Astrocyte of the cerebellum (primary cell): ENCODE data around the gene SLC2A11.
A peak's percentile ranks its signal among the peaks of the same experiment; 100 is the strongest.

ENCODE experiments used
- DNase-seq: peaks from one replicate; pipeline ENCODE4 v3.0.0-alpha.2; 2011; ENCODE audit warnings: low read depth
- H3K4me3 ChIP-seq: 2 replicates; pipeline ENCODE4 v1.5.1; 2011; ENCODE audit warnings: mild to moderate bottlenecking, low read depth, low read length, moderate library complexity
- CTCF ChIP-seq: IDR thresholded peaks from 2 replicates; pipeline ENCODE4 v1.5.1; 2012; ENCODE audit warnings: low read length, low read depth, moderate library complexity, mild to moderate bottlenecking; ENCODE audit errors: missing control alignments
- in situ Hi-C: cut with HindIII; loops from 2 replicates; pipeline ENCODE4 v1.10.0; 2017; ENCODE audit warnings: low sequenced_read_pairs

The SLC2A11 gene

DNA sequence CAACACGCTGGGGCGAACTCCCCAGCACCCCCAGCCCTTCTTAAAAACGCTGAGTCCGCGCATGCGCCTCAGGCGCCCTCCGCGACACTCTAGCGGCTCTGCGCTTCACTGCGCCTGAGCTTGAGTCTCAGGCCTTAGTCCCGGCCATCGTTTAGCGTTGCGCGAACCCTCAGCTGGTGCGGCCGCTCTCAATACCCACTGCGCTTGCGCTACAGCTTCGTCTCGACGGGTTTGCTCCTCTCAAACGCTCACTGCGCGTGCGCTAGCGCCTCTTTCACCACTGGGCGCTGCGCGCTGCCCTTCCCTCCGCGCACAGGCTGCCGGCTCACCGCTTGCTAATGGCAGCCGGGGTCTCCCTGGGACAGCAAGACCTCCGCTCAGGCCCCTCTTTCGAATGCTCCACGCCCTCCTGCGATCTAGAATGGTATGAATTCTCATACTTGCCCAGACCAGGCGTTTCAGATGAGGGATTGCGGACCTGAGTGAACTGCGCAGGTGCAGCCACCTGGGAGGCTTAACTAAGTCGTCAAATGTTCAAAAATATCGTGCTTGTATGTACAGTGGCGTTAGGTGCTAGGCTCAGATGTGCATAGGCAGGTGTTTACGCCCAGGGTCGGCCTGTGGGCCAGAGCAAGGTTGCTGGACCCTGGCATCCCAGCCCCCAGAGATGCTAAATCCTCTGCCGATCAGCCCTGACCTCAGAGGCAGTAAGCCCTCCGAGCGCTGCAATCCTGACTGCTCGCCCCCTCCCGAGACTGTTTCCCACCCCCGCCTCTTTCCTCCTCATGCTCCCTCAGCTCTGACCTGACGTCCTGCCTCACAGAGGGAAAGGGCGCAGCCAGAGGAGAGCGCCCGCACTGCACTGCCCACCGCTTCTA, at the start of gene SLC2A11:
SLC2A11 (plus strand) TSS at position 270 of the 878 bp plus-strand sequence; CDS start at position 395, 125 bp downstream.
- H3K4me3 ChIP-seq = peak within 1 kb of the TSS; percentile 69
- TF ChIP-seq CTCF = peak; percentile 31
- peak; percentile 91 for DNase-seq
- in situ Hi-C loops = no loop called here

DNA sequence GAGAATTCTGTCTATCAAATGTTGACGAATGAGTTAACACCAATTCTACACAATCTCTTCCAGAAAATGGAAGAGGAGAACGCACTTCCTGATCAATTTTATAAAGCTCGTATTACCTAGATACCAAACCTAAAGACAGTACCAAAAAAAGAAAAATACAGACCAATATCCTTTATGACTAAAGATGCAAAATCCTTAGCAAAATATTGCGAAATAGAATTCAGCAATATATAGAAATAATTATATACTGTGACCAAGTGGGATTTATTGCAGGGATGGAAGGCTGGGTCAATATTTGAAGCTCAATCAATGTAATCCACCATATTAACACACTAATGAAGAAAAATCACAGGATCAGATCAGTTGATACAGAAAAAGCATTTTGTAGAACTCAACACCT, 45.3 kb upstream of the SLC2A11 start:
- in situ Hi-C loops = no loop called here

DNA sequence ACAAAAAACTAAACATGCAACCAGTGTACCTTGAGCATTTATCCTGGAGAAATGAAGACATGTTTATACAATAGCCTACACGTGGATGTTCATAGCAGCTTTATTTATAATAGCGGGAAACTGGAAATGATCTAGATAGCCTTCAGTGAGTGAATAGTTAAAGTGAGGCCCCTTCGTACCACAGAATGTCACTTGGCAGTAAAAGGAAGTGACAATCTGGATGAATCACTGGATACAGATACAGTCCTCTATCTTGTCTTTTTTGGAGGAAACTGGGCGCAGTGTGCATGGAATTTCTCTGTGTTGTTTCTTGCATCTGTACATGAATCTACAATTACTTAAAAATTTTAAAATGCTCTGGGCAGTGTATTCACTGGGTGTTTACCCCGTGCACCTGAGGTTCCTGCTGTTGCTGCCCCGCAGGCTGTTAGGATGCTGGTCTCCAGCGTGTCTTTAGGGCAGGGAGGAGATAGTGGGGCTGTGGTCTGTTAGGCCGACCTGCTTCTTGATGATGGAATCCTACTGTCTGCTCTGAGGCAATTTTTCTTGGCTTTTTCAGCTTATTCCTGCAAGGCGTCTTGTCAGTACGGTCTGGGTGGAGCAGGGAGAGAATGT, 42.0 kb upstream of the SLC2A11 start:
- no peak for DNase-seq
- no peak overlapping the region for H3K4me3 ChIP-seq
- no peak for TF ChIP-seq CTCF
- in situ Hi-C loops = no loop called here

More for the DNA sequence above, 45.3 kb upstream of the SLC2A11 start:
- TF ChIP-seq CTCF = no peak
- no peak overlapping the region for H3K4me3 ChIP-seq
- no peak for DNase-seq

- in situ Hi-C loops = no loop called here
- no peak overlapping the region for H3K4me3 ChIP-seq
- no peak for DNase-seq
- TF ChIP-seq CTCF = no peak
Measured at GRCh38 chr22:23816156-23816976, 41.3 kb upstream of the SLC2A11 start.

GRCh38 chr22:23817146-23817545, 40.5 kb upstream of the SLC2A11 start:
- in situ Hi-C loops = no loop called here
- no peak for TF ChIP-seq CTCF

GRCh38 chr22:23818541-23818940, 39.1 kb upstream of the SLC2A11 start:
- no peak for DNase-seq
- TF ChIP-seq CTCF = no peak
- in situ Hi-C loops = no loop called here
- no peak overlapping the region for H3K4me3 ChIP-seq

More at GRCh38 chr22:23817146-23817545, 40.5 kb upstream of the SLC2A11 start:
- DNase-seq = no peak
- no peak overlapping the region for H3K4me3 ChIP-seq
